HG03342 (cell line): ENCODE data around the gene DIO1.

ENCODE experiments used
- ATAC-seq: cut with Tn5 transposase; IDR thresholded peaks from one replicate; pipeline ENCODE4 v1.9.1; 2021; ENCODE audit warnings: mild to moderate bottlenecking, moderate library complexity; ENCODE audit not compliant: unreplicated experiment

Gene DIO1

GRCh38 chr1:53892911-53893310 lies 1.1 kb upstream of the DIO1 start:
- ATAC-seq = no peak

GRCh38 chr1:53894644-53895043 lies 657 bp downstream of the DIO1 start:
- no peak for ATAC-seq

- no peak for ATAC-seq
Measured at GRCh38 chr1:53895421-53895820, 1.4 kb downstream of the DIO1 start.

GRCh38 chr1:53896635-53897229 lies 2.7 kb downstream of the DIO1 start:
- ATAC-seq = no peak

GRCh38 chr1:53899206-53899628 lies 5.2 kb downstream of the DIO1 start:
- no peak for ATAC-seq

- ATAC-seq = no peak
Measured at GRCh38 chr1:53899708-53900107, 5.7 kb downstream of the DIO1 start.

- ATAC-seq = no peak
Measured at GRCh38 chr1:53902235-53903138, 8.5 kb downstream of the DIO1 start.

- no peak for ATAC-seq
Measured at GRCh38 chr1:53905509-53905908, 11.5 kb downstream of the DIO1 start.

- ATAC-seq = no peak
Measured at GRCh38 chr1:53906121-53906520, 12.1 kb downstream of the DIO1 start.

- ATAC-seq = no peak
Measured at GRCh38 chr1:53909946-53910345, 16.0 kb downstream of the DIO1 start.

- no peak for ATAC-seq
Measured at GRCh38 chr1:53911442-53911841, 17.5 kb downstream of the DIO1 start.

- no peak for ATAC-seq
Measured at GRCh38 chr1:53913352-53914033, 19.5 kb downstream of the DIO1 start.

- no peak for ATAC-seq
Measured at GRCh38 chr1:53918343-53918742, 24.4 kb downstream of the DIO1 start.

- no peak for ATAC-seq
Measured at GRCh38 chr1:53919675-53920066, 25.7 kb downstream of the DIO1 start.

GRCh38 chr1:53927376-53927881 lies 33.4 kb downstream of the DIO1 start:
- ATAC-seq = no peak

- ATAC-seq = no peak
Measured at GRCh38 chr1:53929246-53929960, 35.4 kb downstream of the DIO1 start.

GRCh38 chr1:53930932-53931331 lies 36.9 kb downstream of the DIO1 start:
- ATAC-seq = no peak

GRCh38 chr1:53931523-53931922 lies 37.5 kb downstream of the DIO1 start:
- no peak for ATAC-seq

GRCh38 chr1:53934170-53934765 lies 40.3 kb downstream of the DIO1 start:
- no peak for ATAC-seq

- no peak for ATAC-seq
Measured at GRCh38 chr1:53936430-53936829, 42.4 kb downstream of the DIO1 start.
